ENCODE measurements around the gene TCF23. TPM values are rescaled to one million over a fixed set of nuclear protein-coding genes. Genes with fewer than 3 reads are reported as not detected.

TCF23 gene
- total and polyA plus RNA-seq, 4 donors: 0.01 to 0.18 (median 0.04) TPM; not detected in 1

GRCh38 chr2:27125104-27125503 is 23.7 kb upstream of the TCF23 start:
- ATAC-seq (ENCODE audit: insufficient read depth, low FRiP score) (no peak), DNase-seq (no peak)
- no peak overlapping the region for H3K4me3 ChIP-seq
- WGBS, 2 donors: 90 to 96% methylated on average over 3 of the region's 3 CpGs
- no peaks in the 10 kb centered on the region for H3K9me3 ChIP-seq (ENCODE audit: control insufficient read depth in 4 of 4, insufficient read depth in 3 of 4, low read length in 3 of 4)
- TF ChIP-seq, protein P1, sequence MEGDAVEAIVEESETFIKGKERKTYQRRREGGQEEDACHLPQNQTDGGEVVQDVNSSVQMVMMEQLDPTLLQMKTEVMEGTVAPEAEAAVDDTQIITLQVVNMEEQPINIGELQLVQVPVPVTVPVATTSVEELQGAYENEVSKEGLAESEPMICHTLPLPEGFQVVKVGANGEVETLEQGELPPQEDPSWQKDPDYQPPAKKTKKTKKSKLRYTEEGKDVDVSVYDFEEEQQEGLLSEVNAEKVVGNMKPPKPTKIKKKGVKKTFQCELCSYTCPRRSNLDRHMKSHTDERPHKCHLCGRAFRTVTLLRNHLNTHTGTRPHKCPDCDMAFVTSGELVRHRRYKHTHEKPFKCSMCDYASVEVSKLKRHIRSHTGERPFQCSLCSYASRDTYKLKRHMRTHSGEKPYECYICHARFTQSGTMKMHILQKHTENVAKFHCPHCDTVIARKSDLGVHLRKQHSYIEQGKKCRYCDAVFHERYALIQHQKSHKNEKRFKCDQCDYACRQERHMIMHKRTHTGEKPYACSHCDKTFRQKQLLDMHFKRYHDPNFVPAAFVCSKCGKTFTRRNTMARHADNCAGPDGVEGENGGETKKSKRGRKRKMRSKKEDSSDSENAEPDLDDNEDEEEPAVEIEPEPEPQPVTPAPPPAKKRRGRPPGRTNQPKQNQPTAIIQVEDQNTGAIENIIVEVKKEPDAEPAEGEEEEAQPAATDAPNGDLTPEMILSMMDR (IDR thresholded peaks at IDR 0.05; ENCODE audit: control extremely low read depth, extremely low read depth): no peak
- peaks cover 0 to 6% (median 0%) of the 10 kb centered on the region in 4 donors for H3K36me3 ChIP-seq (ENCODE audit: control insufficient read depth in 4 of 4, insufficient read depth in 4 of 4, low read length in 4 of 4)
- no peak overlapping the region for H3K27ac ChIP-seq (ENCODE audit: low read depth in 1 of 2, low read length in 1 of 2)
- H3K27me3 ChIP-seq (ENCODE audit: control insufficient read depth in 3 of 3, insufficient read depth in 3 of 3, low read length in 2 of 3): peaks cover 0 to 14% (median 10%) of the 10 kb centered on the region in 3 donors
- peaks cover 0 to 8% (median 0%) of the 10 kb centered on the region in 5 donors for H3K4me1 ChIP-seq (ENCODE audit: control insufficient read depth in 5 of 5, insufficient read depth in 5 of 5, low read length in 5 of 5)
- no peak overlapping the region for H3K9ac ChIP-seq (ENCODE audit: insufficient read depth in 1 of 2, low read length in 2 of 2)

- no peak overlapping the region for H3K9ac ChIP-seq (ENCODE audit: insufficient read depth in 1 of 2, low read length in 2 of 2)
- ATAC-seq (ENCODE audit: insufficient read depth, low FRiP score) (no peak), DNase-seq (no peak)
- WGBS, 2 donors: 55 to 68% methylated on average over 5 of the region's 5 CpGs
- peaks cover 0 to 8% (median 4%) of the 10 kb centered on the region in 3 donors for H3K27me3 ChIP-seq (ENCODE audit: control insufficient read depth in 3 of 3, insufficient read depth in 3 of 3, low read length in 2 of 3)
- no peak overlapping the region for H3K4me3 ChIP-seq
- no peak overlapping the region for H3K27ac ChIP-seq (ENCODE audit: low read depth in 1 of 2, low read length in 1 of 2)
- H3K4me1 ChIP-seq (ENCODE audit: control insufficient read depth in 5 of 5, insufficient read depth in 5 of 5, low read length in 5 of 5): peaks cover 0 to 8% (median 0%) of the 10 kb centered on the region in 5 donors
- H3K9me3 ChIP-seq (ENCODE audit: control insufficient read depth in 4 of 4, insufficient read depth in 3 of 4, low read length in 3 of 4): no peaks in the 10 kb centered on the region
- peaks cover 0 to 18% (median 4%) of the 10 kb centered on the region in 4 donors for H3K36me3 ChIP-seq (ENCODE audit: control insufficient read depth in 4 of 4, insufficient read depth in 4 of 4, low read length in 4 of 4)
- TF ChIP-seq, protein P1 (IDR thresholded peaks at IDR 0.05; ENCODE audit: control extremely low read depth, extremely low read depth): no peak
Measured at GRCh38 chr2:27126252-27126710, 22.5 kb upstream of the TCF23 start.

DNA sequence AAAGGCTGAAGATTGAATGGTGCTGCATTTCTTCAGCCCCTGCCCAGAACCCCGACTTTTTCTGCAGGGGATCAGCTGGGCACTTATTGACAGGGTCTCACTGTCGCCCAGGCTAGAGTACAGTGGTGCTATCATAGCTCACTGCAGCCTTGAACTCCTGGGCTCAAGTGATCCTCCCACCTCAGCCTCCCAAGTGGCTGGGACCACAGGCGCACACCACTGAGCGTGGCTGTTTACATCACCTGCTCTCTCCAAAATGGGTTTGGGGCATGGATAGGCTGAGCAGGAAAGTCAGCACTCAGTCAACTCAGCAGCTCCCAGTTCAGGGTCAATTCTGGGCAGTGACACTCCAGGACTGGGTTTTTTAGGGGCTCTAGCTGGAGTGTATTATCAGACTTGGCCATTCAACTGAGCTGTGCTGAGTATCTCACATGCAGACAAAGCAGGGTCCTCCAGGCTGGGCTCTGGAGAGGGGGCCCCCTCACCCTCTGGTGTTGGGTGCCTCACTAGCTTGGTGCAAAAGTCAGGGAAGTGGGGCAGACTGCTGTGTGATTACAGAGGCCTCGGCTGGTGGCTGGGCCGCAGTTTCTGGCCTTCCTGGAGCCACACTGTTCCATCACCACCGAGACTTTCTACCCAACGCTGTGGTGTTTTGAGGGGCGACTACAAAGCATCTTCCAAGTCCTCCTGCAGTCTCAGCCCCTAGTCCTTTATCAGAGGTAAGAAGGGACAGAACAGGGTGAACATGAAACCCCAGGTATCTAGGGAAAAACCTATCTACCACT is 20.7 kb upstream of the TCF23 start:
- H3K4me3 ChIP-seq: no peak overlapping the region
- H3K4me1 ChIP-seq (ENCODE audit: control insufficient read depth in 5 of 5, insufficient read depth in 5 of 5, low read length in 5 of 5): peaks cover 0 to 10% (median 3%) of the 10 kb centered on the region in 5 donors
- TF ChIP-seq, protein P1 (IDR thresholded peaks at IDR 0.05; ENCODE audit: control extremely low read depth, extremely low read depth): no peak
- ATAC-seq (ENCODE audit: insufficient read depth, low FRiP score) (no peak), DNase-seq (no peak)
- WGBS, 2 donors: 88 to 91% methylated on average over 9 of the region's 9 CpGs
- no peak overlapping the region for H3K27ac ChIP-seq (ENCODE audit: low read depth in 1 of 2, low read length in 1 of 2)
- no peak overlapping the region for H3K9ac ChIP-seq (ENCODE audit: insufficient read depth in 1 of 2, low read length in 2 of 2)
- peaks cover 0 to 29% (median 19%) of the 10 kb centered on the region in 4 donors for H3K36me3 ChIP-seq (ENCODE audit: control insufficient read depth in 4 of 4, insufficient read depth in 4 of 4, low read length in 4 of 4)
- no peaks in the 10 kb centered on the region for H3K9me3 ChIP-seq (ENCODE audit: control insufficient read depth in 4 of 4, insufficient read depth in 3 of 4, low read length in 3 of 4)
- H3K27me3 ChIP-seq (ENCODE audit: control insufficient read depth in 3 of 3, insufficient read depth in 3 of 3, low read length in 2 of 3): no peaks in the 10 kb centered on the region
